H9 (cell line): ENCODE data around the gene HECTD2. TPM values are rescaled to one million over a fixed set of nuclear protein-coding genes. Genes with fewer than 3 reads are reported as not detected.

Source experiments
- DNase-seq: peaks from one replicate; pipeline ENCODE4 v3.0.0-alpha.2; 2017
- H2AFZ ChIP-seq: one replicate; pipeline ENCODE4 v1.6.1; 2013; ENCODE audit warnings: mild to moderate bottlenecking, low read length, control low read depth, moderate library complexity
- H2AK5ac ChIP-seq: 2 replicates; pipeline ENCODE4 v1.6.1; 2013; ENCODE audit warnings: low read length, control low read depth, mixed read lengths; ENCODE audit not compliant: insufficient read length
- H2BK120ac ChIP-seq: one replicate; pipeline ENCODE4 v1.6.1; 2013; ENCODE audit warnings: low read depth, mild to moderate bottlenecking, low read length, control low read depth, inconsistent platforms; ENCODE audit not compliant: poor library complexity, severe bottlenecking
- H2BK12ac ChIP-seq: 2 replicates; pipeline ENCODE4 v1.6.1; 2013; ENCODE audit warnings: low read length, control low read depth, mixed read lengths, low read depth; ENCODE audit not compliant: insufficient read length
- H2BK15ac ChIP-seq: 2 replicates; pipeline ENCODE4 v1.6.1; 2013; ENCODE audit warnings: low read depth, low read length, control low read depth
- H2BK20ac ChIP-seq: one replicate; pipeline ENCODE4 v1.6.1; 2013; ENCODE audit warnings: low read depth, mild to moderate bottlenecking, low read length, control low read depth, inconsistent platforms; ENCODE audit not compliant: poor library complexity, severe bottlenecking
- H2BK5ac ChIP-seq: 2 replicates; pipeline ENCODE4 v1.6.1; 2013; ENCODE audit warnings: low read length, control low read depth, mixed read lengths; ENCODE audit not compliant: insufficient read length
- H3K14ac ChIP-seq: 2 replicates; pipeline ENCODE4 v1.6.1; 2013; ENCODE audit warnings: low read length, control low read depth; ENCODE audit not compliant: insufficient read depth
- H3K18ac ChIP-seq: 2 replicates; pipeline ENCODE4 v1.6.1; 2013; ENCODE audit warnings: low read depth, mild to moderate bottlenecking, mixed read lengths, low read length, control low read depth; ENCODE audit not compliant: insufficient read length
- H3K23ac ChIP-seq: 2 replicates; pipeline ENCODE4 v1.6.1; 2013; ENCODE audit warnings: low read length, control low read depth, mixed read lengths, low read depth; ENCODE audit not compliant: insufficient read length
- H3K23me2 ChIP-seq: 2 replicates; pipeline ENCODE4 v1.6.1; 2013; ENCODE audit warnings: low read depth, mild to moderate bottlenecking, mixed read lengths, low read length, control low read depth; ENCODE audit not compliant: insufficient read length, poor library complexity, severe bottlenecking
- H3K27ac ChIP-seq: 2 replicates; pipeline ENCODE4 v1.5.1; 2013; ENCODE audit warnings: low read length, control low read depth, mixed read lengths, low read depth; ENCODE audit not compliant: insufficient read length
- H3K27me3 ChIP-seq: 2 replicates; pipeline ENCODE4 v1.6.1; 2013; ENCODE audit warnings: low read length, control low read depth, inconsistent platforms; ENCODE audit not compliant: insufficient read depth
- H3K4ac ChIP-seq: 2 replicates; pipeline ENCODE4 v1.6.1; 2013; ENCODE audit warnings: low read depth, mild to moderate bottlenecking, control low read depth, inconsistent platforms, low read length, moderate library complexity
- H3K4me1 ChIP-seq: 2 replicates; pipeline ENCODE4 v1.6.1; 2013; ENCODE audit warnings: low read length, control low read depth, inconsistent platforms; ENCODE audit not compliant: insufficient read depth
- H3K4me2 ChIP-seq: 2 replicates; pipeline ENCODE4 v1.6.1; 2013; ENCODE audit warnings: low read length, control low read depth, mixed read lengths; ENCODE audit not compliant: insufficient read length, insufficient read depth
- H3K56ac ChIP-seq: 2 replicates; pipeline ENCODE4 v1.6.1; 2013; ENCODE audit warnings: low read depth, mild to moderate bottlenecking, mixed read lengths, low read length, control low read depth; ENCODE audit not compliant: insufficient read length
- H3K79me1 ChIP-seq: 2 replicates; pipeline ENCODE4 v1.6.1; 2013; ENCODE audit warnings: low read depth, mild to moderate bottlenecking, moderate library complexity, low read length, control low read depth, inconsistent platforms; ENCODE audit not compliant: insufficient read depth, poor library complexity, severe bottlenecking
- H3K79me2 ChIP-seq: 2 replicates; pipeline ENCODE4 v1.6.1; 2013; ENCODE audit warnings: low read length, control low read depth, inconsistent platforms; ENCODE audit not compliant: insufficient read depth
- H3K9ac ChIP-seq: 2 replicates; pipeline ENCODE4 v1.6.1; 2013; ENCODE audit warnings: low read length, control low read depth, mixed read lengths; ENCODE audit not compliant: insufficient read length; ENCODE audit errors: extremely low read depth
- H3K9me3 ChIP-seq: one replicate; pipeline ENCODE4 v1.6.1; 2013; ENCODE audit warnings: low read depth, low read length, inconsistent platforms; ENCODE audit not compliant: control insufficient read depth
- H3T11ph ChIP-seq: one replicate; pipeline ENCODE4 v1.6.1; 2013; ENCODE audit warnings: mild to moderate bottlenecking, low read length, control low read depth, inconsistent platforms
- H4K20me1 ChIP-seq: one replicate; pipeline ENCODE4 v1.6.1; 2013; ENCODE audit not compliant: control insufficient read depth, insufficient read length, insufficient read depth
- H4K5ac ChIP-seq: 2 replicates; pipeline ENCODE4 v1.6.1; 2013; ENCODE audit warnings: low read depth, mild to moderate bottlenecking, mixed read lengths, low read length, control low read depth; ENCODE audit not compliant: insufficient read length
- H4K8ac ChIP-seq: replicated peaks from 2 replicates; pipeline ENCODE4 v1.6.1; 2013; ENCODE audit warnings: low read length, control low read depth, mixed read lengths, low read depth; ENCODE audit not compliant: insufficient read length
- H4K91ac ChIP-seq: 2 replicates; pipeline ENCODE4 v1.6.1; 2013; ENCODE audit warnings: low read depth, mild to moderate bottlenecking, moderate library complexity, mixed read lengths, low read length, control low read depth; ENCODE audit not compliant: insufficient read length
- H3K27ac Mint-ChIP-seq, 3 experiments: 2 replicates in 2 of 3; 3 replicates in 1 of 3; pipeline ENCODE4 v1.8.0; 2020 to 2021; ENCODE audit warnings: mixed read lengths in 3 of 3, mild to moderate bottlenecking in 1 of 3, moderate library complexity in 1 of 3
- H3K27me3 Mint-ChIP-seq: 2 replicates; pipeline ENCODE4 v1.8.0; 2021; ENCODE audit warnings: low read depth, mild to moderate bottlenecking, moderate library complexity, mixed read lengths
- H3K36me3 Mint-ChIP-seq, 3 experiments: 2 replicates in 2 of 3; 3 replicates in 1 of 3; pipeline ENCODE4 v1.8.0; 2020 to 2021; ENCODE audit warnings: low read depth in 3 of 3, mixed read lengths in 3 of 3; ENCODE audit not compliant: insufficient read depth in 1 of 3
- H3K4me1 Mint-ChIP-seq, 2 experiments: 2 replicates each; pipeline ENCODE4 v1.8.0; 2020; ENCODE audit warnings: mixed read lengths in 2 of 2
- H3K4me3 Mint-ChIP-seq, 2 experiments: 2 replicates in 1 of 2; 3 replicates in 1 of 2; pipeline ENCODE4 v1.8.0; 2020 to 2021; ENCODE audit warnings: mild to moderate bottlenecking in 2 of 2, mixed read lengths in 2 of 2, moderate library complexity in 1 of 2
- H3K9me3 Mint-ChIP-seq, 2 experiments: 2 replicates in 1 of 2; 3 replicates in 1 of 2; pipeline ENCODE4 v1.8.0; 2020; ENCODE audit warnings: mild to moderate bottlenecking in 2 of 2, mixed read lengths in 2 of 2, moderate library complexity in 1 of 2
- CTCF ChIP-seq: fragments of 200-600 bp; sonication (generic); conservative IDR thresholded peaks from 3 replicates; pipeline ENCODE4 v1.8.0; 2021; ENCODE audit warnings: antibody characterized with exemption, mild to moderate bottlenecking
- WGBS: extraction: QIAGEN DNeasy Blood & Tissue Kit; methylation state at CpG from one replicate; pipeline ENCODE4 v1.1.7; 2013; ENCODE audit warnings: missing lambda C conversion rate, low lambda C conversion rate, mixed read lengths; ENCODE audit not compliant: insufficient read length; ENCODE audit errors: extremely low coverage; 5-methylcytosine and 5-hydroxymethylcytosine counted together
- total RNA-seq: library from RNA; stranded (reverse); gene quantifications from 2 replicates; pipeline ENCODE4 v1.2.1, GENCODE V29; 2021

The HECTD2 gene
- total RNA-seq, 1 experiment from 2014 or later, result 13.4 TPM

- no peak for TF ChIP-seq CTCF
- Histone ChIP-seq H4K5ac (no peak overlapping the region), H2AFZ (no peak overlapping the region), H3K18ac (no peak overlapping the region), H3K79me2 (no peaks in the 10 kb centered on the region), H2AK5ac (no peak overlapping the region), H3T11ph (no peak overlapping the region), H2BK15ac (no peak overlapping the region), H3K79me1 (no peaks in the 10 kb centered on the region), H2BK20ac (no peak overlapping the region), H3K4ac (no peak overlapping the region), H3K14ac (no peak overlapping the region), H3K56ac (no peak overlapping the region), H3K4me2 (no peak overlapping the region), H3K27me3 (no peaks in the 10 kb centered on the region), H3K27ac (no peak overlapping the region), H3K23me2 (no peaks in the 10 kb centered on the region), H4K8ac (no peak overlapping the region), H3K23ac (no peak overlapping the region), H3K4me1 (no peaks in the 10 kb centered on the region), H2BK5ac (no peak overlapping the region), H2BK120ac (no peak overlapping the region), H4K20me1 (no peaks in the 10 kb centered on the region), H3K9me3 (no peaks in the 10 kb centered on the region), H4K91ac (no peak overlapping the region), H3K9ac (no peak overlapping the region), H2BK12ac (no peak overlapping the region)
- DNase-seq, result no peak
- Mint-ChIP-seq H3K27ac (no peak overlapping the region), H3K36me3 (no peaks in the 10 kb centered on the region), H3K9me3 (no peaks in the 10 kb centered on the region), H3K27me3 (peaks cover 5% of the 10 kb centered on the region), H3K4me1 (peaks cover 5 to 7% of the 10 kb centered on the region in 2 experiments), H3K4me3 (no peak overlapping the region)
- WGBS, result no CpG with 5 or more reads among the region's 3 CpGs
These were observed 139.1 kb downstream of the HECTD2 start for GRCh38 chr10:91549262-91549661.
